ENCODE measurements around the gene DUSP9. TPM values are rescaled to one million over a fixed set of nuclear protein-coding genes. Genes with fewer than 3 reads are reported as not detected.

Gene DUSP9
- total RNA-seq, 1 donor from 2014 or later: 0.74 TPM

DNA sequence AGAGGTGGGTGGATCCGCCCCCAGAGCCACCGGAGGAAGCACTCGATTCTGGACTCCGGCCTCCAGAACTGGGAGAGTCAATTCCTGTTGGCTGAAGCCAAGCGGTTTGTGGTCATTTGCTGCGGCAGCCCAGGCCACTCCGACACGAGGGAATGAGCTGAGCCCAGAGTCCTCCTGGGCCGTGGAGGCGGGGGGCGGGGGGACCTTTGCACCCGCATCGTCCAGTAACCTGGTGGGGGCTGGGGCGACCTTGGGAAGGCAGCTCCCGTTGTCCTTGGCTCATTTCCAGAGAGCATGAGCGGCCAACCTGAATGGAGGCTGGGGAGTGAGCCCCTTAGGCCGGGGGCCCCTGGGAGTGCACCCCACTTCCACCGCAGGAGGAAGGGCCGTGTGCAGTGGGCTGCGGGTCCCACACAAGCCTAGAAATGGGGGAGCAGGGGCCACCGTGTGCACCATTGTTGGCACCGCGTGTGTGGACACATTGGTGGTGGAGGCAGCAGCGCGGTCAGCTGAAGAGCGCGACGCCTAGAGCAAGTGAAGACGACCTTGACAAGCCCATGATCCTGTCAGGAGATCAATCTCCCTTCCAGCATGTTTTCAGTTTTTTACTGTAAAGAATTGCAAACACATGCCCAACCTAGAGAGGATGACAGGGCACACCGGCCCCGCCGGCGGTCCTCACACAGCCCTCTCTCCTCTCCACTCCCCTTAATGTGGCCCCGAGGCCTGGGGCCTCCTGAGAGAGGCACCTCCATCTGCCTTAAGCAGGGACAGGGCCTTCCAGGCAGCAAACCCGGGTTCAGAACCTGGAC is 19.9 kb upstream of the DUSP9 start:
- intact Hi-C loops (cut with DNase I): no loop called here
- Histone ChIP-seq H3K4me3 (no peak overlapping the region), H3K9me3 (no peaks in the 10 kb centered on the region), H3K27ac (no peak overlapping the region), H3K36me3 (no peaks in the 10 kb centered on the region), H3K4me1 (no peaks in the 10 kb centered on the region), H3K27me3 (peaks cover 4% of the 10 kb centered on the region)
- TF ChIP-seq POLR2AphosphoS5 (IDR thresholded peaks at IDR 0.05; ENCODE audit: insufficient read depth in 1 of 2, low read depth in 1 of 2) (no peak), POLR2A (IDR thresholded peaks at IDR 0.05) (no peak), CTCF (IDR thresholded peaks at IDR 0.05) (no peak)
- DNase-seq (ENCODE audit: extremely low spot score in 2 of 2): no peak

DNA sequence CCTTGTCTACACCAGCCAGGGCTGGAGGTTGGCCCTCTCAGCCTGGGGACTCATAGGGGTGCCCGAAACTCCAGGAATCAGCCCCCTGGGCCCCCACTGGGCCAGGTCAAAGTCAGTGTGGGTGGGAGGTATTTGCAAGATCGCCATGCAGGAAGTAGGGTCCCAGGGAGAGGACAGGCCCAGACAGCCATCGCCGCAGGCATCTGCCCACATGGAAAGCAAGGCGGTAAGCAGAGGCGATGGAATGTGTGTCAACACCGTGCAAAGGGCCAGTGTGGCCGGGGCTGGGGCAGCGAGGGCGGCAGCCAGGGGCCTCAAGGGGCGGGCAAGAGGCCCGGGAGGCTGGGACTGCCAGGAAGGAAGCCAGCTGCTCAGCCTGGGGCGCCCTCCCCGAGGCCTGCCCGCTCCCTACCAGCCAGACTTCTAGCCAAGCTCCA is 19.3 kb upstream of the DUSP9 start:
- intact Hi-C loops (cut with DNase I): no loop called here

GRCh38 chrX:153628129-153628528 is 18.9 kb upstream of the DUSP9 start:
- intact Hi-C loops (cut with DNase I): no loop called here
- no peaks in the 10 kb centered on the region for H3K4me1 ChIP-seq

More for the DNA sequence above, 19.3 kb upstream of the DUSP9 start:
- no peak for DNase-seq (ENCODE audit: extremely low spot score in 2 of 2)
- no peak overlapping the region for H3K27ac ChIP-seq
- no peak overlapping the region for H3K4me3 ChIP-seq
- H3K27me3 ChIP-seq: peaks cover 4% of the 10 kb centered on the region
- no peaks in the 10 kb centered on the region for H3K36me3 ChIP-seq
- no peaks in the 10 kb centered on the region for H3K9me3 ChIP-seq
- H3K4me1 ChIP-seq: no peaks in the 10 kb centered on the region
- TF ChIP-seq POLR2AphosphoS5 (IDR thresholded peaks at IDR 0.05; ENCODE audit: insufficient read depth in 1 of 2, low read depth in 1 of 2): no peak
- TF ChIP-seq CTCF (IDR thresholded peaks at IDR 0.05): no peak
- no peak for TF ChIP-seq POLR2A (IDR thresholded peaks at IDR 0.05)

DNA sequence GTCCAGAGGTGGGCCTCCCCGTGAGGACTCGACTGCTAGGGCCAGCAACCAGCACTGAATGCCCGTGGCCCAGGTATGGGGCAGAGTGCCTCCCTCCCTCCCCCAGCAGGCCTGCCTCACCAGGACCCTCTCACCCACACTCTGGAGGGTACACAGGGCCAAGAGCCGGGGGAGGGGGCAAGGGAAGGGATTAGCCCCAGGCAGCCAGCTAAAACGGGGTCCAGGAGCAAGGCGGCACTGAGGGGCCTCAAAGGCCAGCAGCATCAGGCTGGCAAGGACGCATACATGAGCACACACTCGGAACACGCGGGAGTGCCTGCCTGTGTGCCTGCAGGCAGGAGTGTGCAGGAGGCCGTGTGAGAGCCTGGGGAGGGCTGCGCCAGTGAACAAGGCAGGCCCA is 18.3 kb upstream of the DUSP9 start:
- no peaks in the 10 kb centered on the region for H3K36me3 ChIP-seq
- no peaks in the 10 kb centered on the region for H3K4me1 ChIP-seq
- no peak overlapping the region for H3K4me3 ChIP-seq
- no peak overlapping the region for H3K27ac ChIP-seq
- no peak for DNase-seq (ENCODE audit: extremely low spot score in 2 of 2)
- H3K27me3 ChIP-seq: peaks cover 4% of the 10 kb centered on the region
- H3K9me3 ChIP-seq: no peaks in the 10 kb centered on the region
- TF ChIP-seq CTCF (IDR thresholded peaks at IDR 0.05): no peak
- TF ChIP-seq POLR2A (IDR thresholded peaks at IDR 0.05): no peak
- no peak for TF ChIP-seq POLR2AphosphoS5 (IDR thresholded peaks at IDR 0.05; ENCODE audit: insufficient read depth in 1 of 2, low read depth in 1 of 2)
- intact Hi-C loops (cut with DNase I): no loop called here

More at GRCh38 chrX:153628129-153628528, 18.9 kb upstream of the DUSP9 start:
- H3K36me3 ChIP-seq: no peaks in the 10 kb centered on the region
- H3K9me3 ChIP-seq: no peaks in the 10 kb centered on the region
- H3K27me3 ChIP-seq: peaks cover 4% of the 10 kb centered on the region
- no peak overlapping the region for H3K27ac ChIP-seq
- no peak overlapping the region for H3K4me3 ChIP-seq
- no peak for DNase-seq (ENCODE audit: extremely low spot score in 2 of 2)
- TF ChIP-seq POLR2A (IDR thresholded peaks at IDR 0.05) (no peak), POLR2AphosphoS5 (IDR thresholded peaks at IDR 0.05; ENCODE audit: insufficient read depth in 1 of 2, low read depth in 1 of 2) (no peak), CTCF (IDR thresholded peaks at IDR 0.05) (no peak)

DNA sequence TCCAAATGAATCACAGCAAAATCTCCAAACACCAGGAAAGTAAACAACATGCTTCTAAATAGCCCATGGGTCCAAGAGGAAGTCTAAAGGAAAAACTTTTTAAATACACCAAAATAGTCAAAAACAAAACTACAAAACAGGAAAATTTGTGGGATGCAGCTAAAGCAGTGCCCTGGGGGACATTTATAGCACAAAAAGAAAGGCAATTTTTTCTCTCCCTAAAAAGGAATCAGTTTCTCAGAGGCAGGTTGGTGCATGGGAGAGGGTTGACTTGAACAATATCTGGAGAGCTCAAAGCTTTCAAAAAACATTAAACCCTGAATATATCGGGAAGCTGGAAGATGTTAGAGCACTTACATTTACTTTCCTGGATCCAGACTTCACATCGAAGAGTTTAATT is 15.7 kb upstream of the DUSP9 start:
- intact Hi-C loops (cut with DNase I): no loop called here
- no peak for DNase-seq (ENCODE audit: extremely low spot score in 2 of 2)
- TF ChIP-seq POLR2AphosphoS5 (IDR thresholded peaks at IDR 0.05; ENCODE audit: insufficient read depth in 1 of 2, low read depth in 1 of 2): no peak
- no peak for TF ChIP-seq POLR2A (IDR thresholded peaks at IDR 0.05)
- no peak for TF ChIP-seq CTCF (IDR thresholded peaks at IDR 0.05)
- H3K4me1 ChIP-seq: no peaks in the 10 kb centered on the region
- no peaks in the 10 kb centered on the region for H3K27me3 ChIP-seq
- no peak overlapping the region for H3K4me3 ChIP-seq
- no peaks in the 10 kb centered on the region for H3K36me3 ChIP-seq
- no peaks in the 10 kb centered on the region for H3K9me3 ChIP-seq
- H3K27ac ChIP-seq: no peak overlapping the region
